CD4-positive, CD25-positive, alpha-beta regulatory T cell (primary cell): ENCODE results near the gene TRIM7. TPM values are rescaled to one million over a fixed set of nuclear protein-coding genes. Genes with fewer than 3 reads are reported as not detected.

Source experiments
- ATAC-seq, 2 donors: fragments of 150-1000 bp; cut with Tn5 transposase; one replicate each; pipeline ENCODE4 v1.10.0; 2021; ENCODE audit warnings: low read depth in 2 of 2, moderate number of reproducible peaks in 2 of 2, moderate library complexity in 1 of 2
- DNase-seq, 3 donors: peaks; one replicate each; pipeline versions ENCODE4 v3.0.0 to v3.0.0-alpha.2; 2012 to 2022; ENCODE audit warnings: mixed read lengths in 1 of 3
- H3K27ac ChIP-seq: one replicate; pipeline ENCODE4 v1.7.0; 2013; ENCODE audit warnings: mild to moderate bottlenecking, low read length; ENCODE audit not compliant: insufficient read depth, poor library complexity, severe bottlenecking
- H3K27me3 ChIP-seq: one replicate; pipeline ENCODE4 v1.7.0; 2013; ENCODE audit warnings: low read length; ENCODE audit not compliant: control insufficient read depth, insufficient read depth
- H3K36me3 ChIP-seq: one replicate; pipeline ENCODE4 v1.7.0; 2013; ENCODE audit warnings: mild to moderate bottlenecking, low read length, moderate library complexity; ENCODE audit not compliant: control insufficient read depth, insufficient read depth
- H3K4me1 ChIP-seq: 2 replicates; pipeline ENCODE4 v1.7.0; 2013; ENCODE audit warnings: mild to moderate bottlenecking, low read length; ENCODE audit not compliant: insufficient read depth, control insufficient read depth, poor library complexity, severe bottlenecking
- H3K4me3 ChIP-seq: one replicate; pipeline ENCODE4 v1.7.0; 2013; ENCODE audit warnings: low read depth, mild to moderate bottlenecking, low read length, moderate library complexity
- H3K9me3 ChIP-seq, 2 experiments: 1 replicate in 1 of 2; 2 replicates in 1 of 2; pipeline ENCODE4 v1.7.0; 2013; ENCODE audit warnings: low read length in 2 of 2, mild to moderate bottlenecking in 1 of 2, moderate library complexity in 1 of 2; ENCODE audit not compliant: control insufficient read depth in 2 of 2
- H3K27ac Mint-ChIP-seq, 3 donors: one replicate each; pipeline ENCODE4 v1.8.0; 2020 to 2022; ENCODE audit warnings: mild to moderate bottlenecking in 3 of 3, mixed read lengths in 3 of 3, moderate library complexity in 2 of 3
- H3K27me3 Mint-ChIP-seq: one replicate; pipeline ENCODE4 v1.8.0; 2022; ENCODE audit warnings: mild to moderate bottlenecking, mixed read lengths
- H3K36me3 Mint-ChIP-seq: one replicate; pipeline ENCODE4 v1.8.0; 2020; ENCODE audit warnings: mixed read lengths
- H3K4me1 Mint-ChIP-seq, 4 donors: one replicate each; pipeline ENCODE4 v1.8.0; 2020 to 2022; ENCODE audit warnings: mixed read lengths in 4 of 4, mild to moderate bottlenecking in 1 of 4
- H3K4me3 Mint-ChIP-seq, 4 donors: one replicate each; pipeline ENCODE4 v1.8.0; 2020 to 2022; ENCODE audit warnings: mild to moderate bottlenecking in 4 of 4, mixed read lengths in 4 of 4, moderate library complexity in 3 of 4
- H3K9me3 Mint-ChIP-seq, 7 donors: one replicate each; pipeline ENCODE4 v1.8.0; 2020 to 2022; ENCODE audit warnings: mixed read lengths in 7 of 7, mild to moderate bottlenecking in 3 of 7, moderate library complexity in 2 of 7
- polyA plus RNA-seq, 4 donors: library from polyadenylated mRNA; unstranded; fragments of 300-500 nt; fragmentation: Illumina TruSeq; gene quantifications; one replicate each; pipeline ENCODE4 v1.2.3, GENCODE V29; 2021
- total RNA-seq: library from RNA; stranded (reverse); gene quantifications from one replicate; pipeline ENCODE4 v1.2.3, GENCODE V29; 2022

TRIM7 gene
- total and polyA plus RNA-seq, 5 donors from 2014 or later = 0.16 to 0.72 (median 0.47) TPM; not detected in 2

DNA sequence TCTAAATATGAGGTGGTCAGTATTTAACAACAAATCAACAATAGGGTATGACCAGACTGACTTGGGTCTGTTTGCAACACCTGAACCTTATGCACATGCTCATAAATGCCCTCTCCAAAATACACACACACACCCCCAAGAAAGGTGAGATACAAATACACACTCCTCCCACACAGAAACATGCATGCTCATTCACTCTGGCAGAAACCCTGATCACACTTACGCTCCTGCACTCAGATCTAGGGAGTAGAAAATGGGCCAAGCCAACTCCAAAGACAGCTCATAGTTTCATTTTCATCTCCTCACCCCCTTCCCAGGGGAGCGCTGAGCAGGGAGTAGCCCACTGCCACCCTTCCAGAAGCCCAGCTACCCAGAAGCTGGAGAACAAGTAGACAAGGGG lies 11.3 kb downstream of the TRIM7 start:
- DNase-seq (no peak), ATAC-seq (no peak)
- Histone ChIP-seq H3K9me3 (no peaks in the 10 kb centered on the region), H3K36me3 (no peaks in the 10 kb centered on the region), H3K4me3 (no peak overlapping the region), H3K27ac (no peak overlapping the region), H3K4me1 (peaks cover 27% of the 10 kb centered on the region), H3K27me3 (no peaks in the 10 kb centered on the region)
- Mint-ChIP-seq H3K4me1 (peaks cover 14 to 35% (median 19%) of the 10 kb centered on the region in 4 donors), H3K36me3 (peaks cover 16% of the 10 kb centered on the region), H3K4me3 (peak overlapping the region; percentile 52 to 100 (median 74)), H3K9me3 (peaks cover under 1 to 16% (median 1%) of the 10 kb centered on the region in 7 donors), H3K27ac (peak overlapping the region in 2 of 3 donors; percentile 69 to 97), H3K27me3 (peaks cover 33% of the 10 kb centered on the region)

DNA sequence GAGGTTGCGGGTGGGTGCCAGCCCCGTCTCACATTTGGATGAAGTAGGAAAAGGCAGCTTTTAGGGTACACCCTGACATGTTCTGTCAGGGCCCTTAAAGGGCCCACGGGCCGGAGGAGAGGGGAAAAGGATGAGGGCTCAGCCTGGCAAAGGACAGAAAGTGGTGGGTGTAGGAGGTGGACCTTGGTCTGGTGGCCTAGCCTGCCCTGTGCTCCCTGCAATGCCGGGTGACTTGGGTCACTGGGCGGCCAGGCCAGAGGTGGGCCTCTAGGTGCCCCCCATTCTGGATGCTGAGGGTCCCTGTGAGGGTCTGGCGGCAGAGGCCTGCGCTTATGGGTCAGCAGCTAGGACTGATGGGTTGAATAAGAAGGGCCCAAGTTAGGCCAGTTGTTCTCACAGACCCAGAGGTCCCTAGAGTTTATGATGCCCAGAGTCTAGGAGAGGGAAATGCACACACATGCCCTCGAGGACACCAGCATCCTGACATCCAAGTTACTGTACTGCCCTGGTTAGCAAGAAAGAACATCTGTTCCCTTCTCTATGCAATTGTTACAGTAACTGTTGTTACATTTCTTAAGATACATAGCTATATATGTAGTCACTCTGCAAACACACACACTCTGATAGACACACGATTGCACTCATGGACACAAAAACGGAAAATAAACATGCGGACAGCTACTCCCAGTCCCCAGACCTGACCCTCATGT lies 12.5 kb downstream of the TRIM7 start:
- Mint-ChIP-seq H3K9me3 (peaks cover 1 to 19% (median 6%) of the 10 kb centered on the region in 7 donors), H3K27me3 (peaks cover 42% of the 10 kb centered on the region), H3K4me1 (peaks cover 17 to 46% (median 27%) of the 10 kb centered on the region in 4 donors), H3K4me3 (peak overlapping the region; percentile 97 to 100 (median 99)), H3K36me3 (peaks cover 20% of the 10 kb centered on the region), H3K27ac (peak overlapping the region; percentile 91 to 98 (median 97))
- Histone ChIP-seq H3K4me1 (peaks cover 27% of the 10 kb centered on the region), H3K27me3 (no peaks in the 10 kb centered on the region), H3K4me3 (peak overlapping the region; percentile 27), H3K9me3 (no peaks in the 10 kb centered on the region), H3K27ac (peak overlapping the region; percentile 84), H3K36me3 (no peaks in the 10 kb centered on the region)
- ATAC-seq (no peak), DNase-seq (no peak)

DNA sequence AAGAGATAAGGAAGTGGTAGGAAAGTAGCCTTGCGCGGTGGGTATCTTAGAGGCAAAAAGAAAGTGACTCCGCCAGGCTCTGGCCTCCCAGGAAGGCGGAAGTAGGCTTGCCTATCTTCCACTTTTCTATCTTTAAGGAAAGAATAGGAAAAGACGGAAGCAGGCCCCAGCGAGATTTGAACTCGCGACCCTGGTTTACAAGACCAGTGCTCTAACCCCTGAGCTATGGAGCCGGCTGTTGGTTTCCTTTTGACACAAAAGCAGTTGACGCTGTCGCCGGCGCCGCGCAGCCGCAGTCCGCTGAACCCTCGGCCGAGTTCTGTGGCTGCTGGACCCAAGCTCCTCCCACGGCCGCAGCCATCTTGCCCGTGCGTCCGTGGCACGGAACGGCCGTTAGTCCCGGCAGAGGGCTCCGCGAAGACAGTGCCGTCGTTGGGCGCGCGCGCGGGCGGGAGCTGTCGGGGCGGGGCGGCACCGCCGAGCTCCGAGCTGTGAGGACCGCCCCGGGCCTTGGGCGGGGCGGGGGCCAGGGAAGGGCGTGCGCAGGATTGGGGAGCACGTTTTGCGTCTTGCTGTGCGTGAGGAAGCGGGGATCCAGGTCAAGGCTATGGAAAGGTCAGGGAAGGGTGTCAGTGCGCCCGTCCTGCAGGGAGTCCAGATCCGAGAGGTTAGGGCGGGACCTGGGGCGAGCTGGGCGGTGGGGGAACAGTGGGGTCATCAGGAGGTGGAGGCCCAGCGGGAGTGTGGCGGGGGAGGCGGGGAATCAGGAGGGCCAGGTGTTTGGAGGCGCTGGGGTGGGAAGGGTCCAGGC lies 13.3 kb downstream of the TRIM7 start:
- H3K4me3 ChIP-seq = peak overlapping the region; percentile 87
- peaks cover 27% of the 10 kb centered on the region for H3K4me1 ChIP-seq
- H3K4me1 Mint-ChIP-seq = peaks cover 17 to 48% (median 29%) of the 10 kb centered on the region in 4 donors
- peaks cover 45% of the 10 kb centered on the region for H3K27me3 Mint-ChIP-seq
- ATAC-seq (peak; percentile 65 to 71), DNase-seq (peak; percentile 91 to 97 (median 95))
- H3K27ac ChIP-seq = peak overlapping the region; percentile 84
- H3K9me3 Mint-ChIP-seq = peaks cover 3 to 19% (median 6%) of the 10 kb centered on the region in 7 donors
- H3K27ac Mint-ChIP-seq = peak overlapping the region; percentile 97 to 100 (median 98)
- no peaks in the 10 kb centered on the region for H3K36me3 ChIP-seq
- H3K9me3 ChIP-seq = no peaks in the 10 kb centered on the region
- no peaks in the 10 kb centered on the region for H3K27me3 ChIP-seq
- peaks cover 20% of the 10 kb centered on the region for H3K36me3 Mint-ChIP-seq
- peak overlapping the region; percentile 97 to 100 (median 99) for H3K4me3 Mint-ChIP-seq

- ATAC-seq (peak; percentile 1 to 3), DNase-seq (peak; percentile 42 to 65 (median 59))
- no peaks in the 10 kb centered on the region for H3K9me3 ChIP-seq
- peak overlapping the region; percentile 87 for H3K4me3 ChIP-seq
- peaks cover 27% of the 10 kb centered on the region for H3K4me1 ChIP-seq
- peaks cover 20% of the 10 kb centered on the region for H3K36me3 Mint-ChIP-seq
- H3K27ac ChIP-seq = peak overlapping the region; percentile 84
- H3K9me3 Mint-ChIP-seq = peaks cover 3 to 19% (median 6%) of the 10 kb centered on the region in 7 donors
- peak overlapping the region; percentile 97 to 100 (median 99) for H3K4me3 Mint-ChIP-seq
- H3K27me3 ChIP-seq = no peaks in the 10 kb centered on the region
- peak overlapping the region; percentile 97 to 100 (median 98) for H3K27ac Mint-ChIP-seq
- peaks cover 20 to 55% (median 35%) of the 10 kb centered on the region in 4 donors for H3K4me1 Mint-ChIP-seq
- peaks cover 48% of the 10 kb centered on the region for H3K27me3 Mint-ChIP-seq
- no peaks in the 10 kb centered on the region for H3K36me3 ChIP-seq
These were observed 14.1 kb downstream of the TRIM7 start for GRCh38 chr5:181190711-181191525.

- Mint-ChIP-seq H3K27me3 (peaks cover 54% of the 10 kb centered on the region), H3K4me1 (peaks cover 21 to 57% (median 39%) of the 10 kb centered on the region in 4 donors), H3K36me3 (peaks cover 20% of the 10 kb centered on the region), H3K9me3 (peaks cover 3 to 19% (median 6%) of the 10 kb centered on the region in 7 donors), H3K27ac (peak overlapping the region; percentile 97 to 100 (median 98)), H3K4me3 (peak overlapping the region; percentile 97 to 100 (median 99))
- ATAC-seq (no peak), DNase-seq (peak in 2 of 3 donors; percentile 28 to 59)
- H3K27me3 ChIP-seq = no peaks in the 10 kb centered on the region
- H3K27ac ChIP-seq = peak overlapping the region; percentile 84
- H3K4me1 ChIP-seq = peaks cover 27% of the 10 kb centered on the region
- no peaks in the 10 kb centered on the region for H3K36me3 ChIP-seq
- H3K4me3 ChIP-seq = peak overlapping the region; percentile 87
- no peaks in the 10 kb centered on the region for H3K9me3 ChIP-seq
These were observed 14.9 kb downstream of the TRIM7 start for GRCh38 chr5:181189962-181190710.

GRCh38 chr5:181189363-181189961 lies 15.5 kb downstream of the TRIM7 start:
- Mint-ChIP-seq H3K27me3 (peaks cover 54% of the 10 kb centered on the region), H3K27ac (peak overlapping the region; percentile 97 to 100 (median 98)), H3K9me3 (peaks cover 3 to 18% (median 6%) of the 10 kb centered on the region in 7 donors), H3K36me3 (peaks cover 20% of the 10 kb centered on the region), H3K4me1 (peaks cover 21 to 64% (median 40%) of the 10 kb centered on the region in 4 donors), H3K4me3 (peak overlapping the region; percentile 97 to 100 (median 99))
- H3K36me3 ChIP-seq = no peaks in the 10 kb centered on the region
- no peaks in the 10 kb centered on the region for H3K9me3 ChIP-seq
- H3K27ac ChIP-seq = peak overlapping the region; percentile 84
- H3K4me3 ChIP-seq = peak overlapping the region; percentile 87
- peak; percentile 39 to 82 (median 71) for DNase-seq
- ATAC-seq = peak; percentile 44 to 45
- peaks cover 28% of the 10 kb centered on the region for H3K4me1 ChIP-seq
- no peaks in the 10 kb centered on the region for H3K27me3 ChIP-seq
